Epithelial cell of prostate (primary cell): ENCODE results near the gene LMNB1.
"Not testable (repeated sequence)": the region's sequence is repeated elsewhere in the genome, so short reads cannot be mapped to it uniquely, and the experiment has no call there.

ENCODE experiments used
- DNase-seq: peaks from one replicate; pipeline ENCODE4 v3.0.0-alpha.2; 2011; ENCODE audit warnings: low read depth, low spot score
- H3K27ac ChIP-seq: fragments of 450-650 bp; 2 replicates; pipeline ENCODE4 v1.5.1; 2017; ENCODE audit warnings: mild to moderate bottlenecking

Gene LMNB1

DNA sequence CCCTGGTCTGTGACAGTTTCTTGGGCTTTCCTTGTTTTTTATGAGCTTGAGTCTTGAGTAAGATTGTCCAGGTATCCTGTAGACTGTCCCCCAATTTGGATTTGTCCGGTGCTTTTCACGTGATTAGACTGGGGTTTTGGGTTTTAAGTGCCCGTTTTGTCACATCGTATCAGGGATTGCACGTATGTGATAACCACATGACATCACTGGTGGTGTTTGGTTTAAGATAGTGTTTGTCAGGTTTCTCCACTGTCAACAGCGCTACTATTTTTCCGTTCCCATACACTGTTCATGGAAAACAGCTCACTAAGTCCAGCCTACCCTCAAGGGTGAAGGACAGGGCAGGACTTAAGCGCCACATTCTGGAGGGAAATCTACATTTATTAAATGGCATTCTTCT is 39.7 kb downstream of the LMNB1 start:
- H3K27ac ChIP-seq, result no peak overlapping the region
- no peak for DNase-seq

DNA sequence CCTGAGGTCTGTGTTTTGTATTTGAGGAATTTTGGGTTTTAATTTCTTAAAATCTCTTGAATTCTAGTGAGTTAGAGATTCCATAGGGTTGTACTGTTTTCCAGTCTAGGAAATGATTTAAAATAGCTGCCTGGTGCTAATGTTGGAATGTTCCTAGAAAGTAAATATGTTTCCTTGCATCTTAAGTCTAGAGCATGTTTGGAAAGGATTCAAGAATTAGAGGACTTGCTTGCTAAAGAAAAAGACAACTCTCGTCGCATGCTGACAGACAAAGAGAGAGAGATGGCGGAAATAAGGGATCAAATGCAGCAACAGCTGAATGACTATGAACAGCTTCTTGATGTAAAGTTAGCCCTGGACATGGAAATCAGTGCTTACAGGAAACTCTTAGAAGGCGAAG is 41.8 kb downstream of the LMNB1 start:
- DNase-seq, result no peak
- H3K27ac ChIP-seq, result no peak overlapping the region

DNA sequence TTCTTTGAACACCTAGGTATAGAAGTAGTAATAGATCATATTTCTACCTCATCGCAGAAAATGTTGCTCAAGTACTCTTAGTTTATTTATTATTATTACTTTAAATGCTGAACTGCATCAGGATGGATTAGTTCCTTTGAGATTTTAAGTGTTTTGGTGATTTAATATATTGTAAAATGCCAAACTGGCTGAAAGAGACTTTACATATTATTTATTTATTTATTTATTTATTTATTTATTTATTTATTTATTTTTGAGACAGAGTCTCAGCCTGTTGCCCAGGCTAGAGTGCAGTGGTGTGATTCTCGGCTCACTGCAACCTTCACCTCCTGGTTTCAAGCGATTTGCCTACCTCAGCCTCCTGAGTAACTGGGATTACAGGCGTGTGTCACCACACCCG is 42.3 kb downstream of the LMNB1 start:
- no peak overlapping the region for H3K27ac ChIP-seq
- DNase-seq, result no peak

DNA sequence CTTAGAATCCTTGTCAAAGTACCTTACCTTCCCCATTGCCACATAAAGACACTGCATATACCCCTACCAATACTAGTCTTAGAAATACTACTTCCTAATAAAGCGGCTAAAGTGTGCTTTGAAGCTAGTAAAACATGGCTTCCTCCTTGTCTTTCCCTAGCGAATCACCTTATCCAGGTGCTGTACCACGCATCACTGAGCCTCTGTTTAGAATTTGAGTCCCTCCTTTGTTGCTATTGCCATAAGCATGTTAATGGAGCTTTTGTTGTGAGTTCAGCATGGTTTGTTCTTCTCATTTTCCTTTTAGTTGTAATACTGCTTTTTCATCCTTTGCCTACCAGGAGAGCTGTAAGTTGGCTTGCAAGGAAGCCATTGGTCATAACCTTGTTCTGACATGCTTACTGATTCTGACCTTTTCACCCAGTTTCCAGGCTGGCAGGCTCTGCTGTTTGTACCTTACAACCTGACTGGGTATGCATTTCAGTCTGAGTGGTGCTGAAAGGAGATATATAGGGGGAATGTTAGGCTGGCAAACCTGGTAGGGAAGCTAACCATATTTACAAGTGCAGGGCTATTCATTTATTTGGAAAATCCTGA is 49.8 kb downstream of the LMNB1 start:
- H3K27ac ChIP-seq, result no peak overlapping the region
- DNase-seq, result no peak

DNA sequence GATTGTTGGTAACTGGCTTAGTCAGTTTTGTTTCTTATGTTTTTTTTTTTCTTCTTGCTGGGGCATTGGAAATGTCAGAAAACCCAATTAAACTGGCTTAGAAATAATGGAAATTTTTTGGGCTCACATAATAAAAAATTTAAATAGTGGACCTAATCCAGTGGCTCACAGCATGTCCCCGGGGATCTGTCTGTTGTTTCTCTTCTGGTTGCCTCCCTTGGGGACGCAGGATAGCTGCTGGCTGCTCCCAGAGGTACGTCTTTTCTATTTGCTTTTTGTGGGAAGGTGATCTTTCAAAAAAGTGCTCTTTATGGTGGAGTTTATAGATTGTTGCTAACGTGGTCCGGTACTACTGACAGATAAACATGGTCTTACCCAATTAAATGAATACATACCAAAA is 52.2 kb downstream of the LMNB1 start:
- H3K27ac ChIP-seq, result no peak overlapping the region
- no peak for DNase-seq

DNA sequence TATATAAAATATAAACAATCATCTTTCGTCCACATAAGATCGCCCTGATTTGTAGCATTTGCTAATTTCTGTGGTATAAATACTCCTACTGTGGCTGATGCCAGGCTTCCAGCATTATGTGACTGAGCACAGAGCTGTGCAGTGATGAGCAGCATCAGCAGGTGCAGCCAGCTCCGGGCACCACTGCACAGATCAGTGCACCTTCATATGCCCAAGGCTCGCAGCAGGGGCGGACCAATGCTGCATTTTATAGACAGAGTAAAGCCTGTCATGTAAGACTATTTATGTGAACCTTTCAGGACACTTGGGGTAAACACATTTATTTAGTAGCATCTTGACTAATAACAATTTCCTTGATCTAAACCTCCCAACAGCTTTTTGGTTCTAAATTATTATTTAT is 53.1 kb downstream of the LMNB1 start:
- no peak for DNase-seq
- no peak overlapping the region for H3K27ac ChIP-seq

DNA sequence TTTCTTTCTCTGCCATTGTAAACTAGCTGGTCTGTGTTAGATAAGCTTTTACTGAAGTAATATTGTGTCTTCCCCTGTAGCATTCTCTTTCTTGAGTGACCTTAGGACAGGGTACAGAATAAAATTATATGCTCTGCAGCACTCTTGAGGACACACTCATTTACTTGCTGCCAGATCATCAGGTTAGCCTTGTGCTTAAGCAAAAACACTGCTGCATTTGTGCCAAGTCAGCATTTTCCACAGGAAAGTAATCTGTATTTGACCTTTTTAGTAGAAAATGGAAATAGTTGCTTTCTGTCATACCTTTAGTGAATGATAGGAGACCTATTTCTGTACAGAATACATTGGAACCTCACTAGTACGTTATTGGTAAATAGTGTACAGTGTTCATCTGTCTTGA is 54.2 kb downstream of the LMNB1 start:
- no peak overlapping the region for H3K27ac ChIP-seq
- DNase-seq, result no peak

DNA sequence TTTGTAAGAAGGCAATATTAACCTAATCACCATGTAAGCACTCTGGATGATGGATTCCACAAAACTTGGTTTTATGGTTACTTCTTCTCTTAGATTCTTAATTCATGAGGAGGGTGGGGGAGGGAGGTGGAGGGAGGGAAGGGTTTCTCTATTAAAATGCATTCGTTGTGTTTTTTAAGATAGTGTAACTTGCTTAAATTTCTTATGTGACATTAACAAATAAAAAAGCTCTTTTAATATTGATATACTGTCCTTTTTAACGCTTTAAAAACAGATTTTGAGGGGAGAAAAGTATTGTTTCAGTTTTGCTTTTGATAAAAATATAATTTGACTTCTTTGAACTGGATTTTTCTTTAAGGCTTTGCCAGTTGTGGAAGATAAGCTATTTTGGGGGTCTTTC is 59.8 kb downstream of the LMNB1 start:
- no peak overlapping the region for H3K27ac ChIP-seq
- no peak for DNase-seq

DNA sequence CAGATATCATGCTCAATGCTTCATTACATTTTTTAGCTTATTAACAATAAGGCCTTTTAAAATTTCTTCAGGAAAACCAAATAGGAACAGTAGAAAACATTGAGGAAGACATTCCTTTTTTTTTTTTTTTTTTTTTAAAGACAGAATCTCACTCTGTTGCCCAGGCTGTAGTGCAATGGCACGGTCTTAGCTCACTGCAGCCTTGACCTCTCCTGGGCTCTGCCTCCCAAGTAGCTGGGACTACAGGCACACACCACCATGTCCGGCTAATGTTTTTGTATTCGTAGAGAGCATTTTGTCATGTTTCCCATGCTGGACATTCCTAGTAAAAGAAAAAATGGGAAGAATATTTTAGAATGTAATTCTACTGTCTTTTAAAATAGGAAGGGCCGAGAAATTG is 60.3 kb downstream of the LMNB1 start:
- no peak overlapping the region for H3K27ac ChIP-seq
- DNase-seq, result no peak

DNA sequence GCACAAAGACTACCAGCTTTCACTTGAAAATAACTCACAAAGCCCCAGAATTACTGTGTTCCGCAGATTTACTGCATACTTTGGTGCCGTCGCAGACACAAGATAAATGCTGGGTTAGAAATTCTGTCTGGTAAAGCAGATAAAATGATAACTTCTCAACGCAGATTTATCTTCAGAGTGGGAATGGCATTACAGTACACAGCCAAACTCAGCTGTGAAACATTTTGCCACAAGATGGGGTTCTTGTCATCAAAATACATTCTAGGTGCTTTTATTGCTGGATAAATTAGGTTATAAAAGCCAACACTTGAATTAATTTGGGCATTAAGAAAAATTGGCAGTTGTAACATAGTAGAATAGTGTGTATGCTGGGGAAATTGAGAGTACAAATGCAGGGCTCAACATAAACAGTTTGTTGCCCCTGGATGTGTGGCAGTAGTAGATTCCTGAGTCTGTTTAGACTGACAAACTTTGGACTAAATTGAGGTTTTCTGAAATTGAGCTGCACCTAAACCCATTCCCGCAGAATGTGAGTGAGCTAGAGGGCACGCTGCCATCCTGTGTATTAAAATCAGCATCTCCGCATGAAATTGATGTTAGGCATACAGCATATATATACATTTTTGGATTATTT is 61.1 kb downstream of the LMNB1 start:
- DNase-seq, result no peak

DNA sequence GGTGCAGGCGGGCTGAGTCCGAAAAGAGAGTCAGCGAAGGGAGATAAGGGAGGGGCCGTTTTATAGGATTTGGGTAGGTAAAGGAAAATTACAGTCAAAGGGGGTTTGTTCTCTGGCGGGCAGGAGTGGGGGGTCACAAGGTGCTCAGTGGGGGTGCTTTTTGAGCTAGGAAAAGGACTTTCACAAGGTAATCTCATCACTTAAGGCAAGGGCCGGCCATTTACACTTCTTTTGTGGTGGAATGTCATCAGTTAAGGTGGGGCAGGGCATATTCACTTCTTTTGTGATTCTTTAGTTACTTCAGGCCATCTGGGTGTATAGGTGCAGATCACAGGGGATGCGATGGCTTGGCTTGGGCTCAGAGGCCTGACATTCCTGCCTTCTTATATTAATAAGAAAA is 62.5 kb downstream of the LMNB1 start:
- DNase-seq, H3K27ac ChIP-seq: not testable (repeated sequence)

More for the DNA sequence above, 61.1 kb downstream of the LMNB1 start:
- H3K27ac ChIP-seq, result no peak overlapping the region

DNA sequence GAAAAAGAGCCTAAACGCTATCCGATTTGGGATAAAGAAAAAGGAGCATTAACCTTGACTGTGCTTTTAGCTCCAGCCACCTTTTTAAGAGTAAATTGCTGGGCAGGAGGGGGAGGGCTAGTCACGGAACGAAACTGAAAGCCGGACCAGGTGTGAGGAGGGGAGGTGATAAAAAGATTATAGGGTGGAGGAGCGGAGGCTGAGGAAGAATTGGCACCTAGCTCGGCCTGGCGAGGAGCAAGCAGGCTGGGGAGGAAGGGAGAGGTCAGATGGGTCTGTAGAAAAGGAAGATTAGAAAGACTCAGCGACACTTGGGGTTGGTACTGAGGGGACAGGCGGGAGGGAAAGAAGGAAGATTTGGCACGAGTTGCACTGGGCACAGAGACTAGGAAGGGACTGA is 66.4 kb downstream of the LMNB1 start:
- not testable (repeated sequence) for DNase-seq, H3K27ac ChIP-seq

DNA sequence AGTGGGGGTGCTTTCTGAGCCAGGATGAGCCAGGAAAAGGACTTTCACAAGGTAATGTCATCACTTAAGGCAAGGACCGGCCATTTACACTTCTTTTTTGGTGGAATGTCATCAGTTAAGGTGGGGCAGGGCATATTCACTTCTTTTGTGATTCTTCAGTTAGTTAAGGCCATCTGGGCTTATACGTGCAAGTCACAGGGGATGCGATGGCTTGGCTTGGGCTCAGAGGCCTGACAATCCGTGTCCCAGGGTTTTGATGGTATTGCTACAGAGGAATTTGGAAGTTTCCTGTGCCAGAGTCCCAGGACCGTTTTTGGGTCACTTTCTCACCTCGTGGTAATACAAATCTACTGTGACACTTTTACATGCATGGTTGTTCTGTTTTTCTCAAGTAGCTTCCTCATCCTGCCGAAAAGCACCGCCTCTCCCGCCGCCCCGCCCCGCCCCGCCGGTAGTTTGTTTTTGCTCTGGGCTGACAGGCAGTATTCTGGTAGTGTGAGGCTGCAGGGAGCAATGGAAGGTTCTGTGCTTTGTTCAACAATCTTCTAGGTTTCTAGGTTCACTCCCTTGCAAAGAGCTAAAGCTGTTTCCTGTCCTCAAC is 68.6 kb downstream of the LMNB1 start:
- not testable (repeated sequence) for H3K27ac ChIP-seq, DNase-seq

DNA sequence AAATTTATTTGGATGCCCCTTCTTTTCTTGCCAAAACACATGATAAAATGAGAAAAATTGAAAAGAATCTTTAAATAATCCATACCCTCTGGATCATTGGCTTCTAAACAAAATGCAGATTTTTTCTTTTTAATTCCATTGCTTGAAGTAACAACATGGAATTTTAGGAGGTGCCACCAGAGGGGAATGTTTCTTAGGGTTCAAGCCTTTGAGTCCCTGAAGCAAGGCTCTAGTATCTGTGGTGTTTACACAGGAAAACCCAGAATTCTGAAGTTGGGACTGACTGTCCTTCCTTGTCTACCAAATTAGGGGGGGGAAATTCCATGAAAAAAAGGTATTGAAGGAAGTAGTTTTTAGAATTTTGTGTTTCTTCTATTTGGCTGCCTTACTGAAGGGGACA is 69.4 kb downstream of the LMNB1 start:
- H3K27ac ChIP-seq, result no peak overlapping the region
- no peak for DNase-seq

DNA sequence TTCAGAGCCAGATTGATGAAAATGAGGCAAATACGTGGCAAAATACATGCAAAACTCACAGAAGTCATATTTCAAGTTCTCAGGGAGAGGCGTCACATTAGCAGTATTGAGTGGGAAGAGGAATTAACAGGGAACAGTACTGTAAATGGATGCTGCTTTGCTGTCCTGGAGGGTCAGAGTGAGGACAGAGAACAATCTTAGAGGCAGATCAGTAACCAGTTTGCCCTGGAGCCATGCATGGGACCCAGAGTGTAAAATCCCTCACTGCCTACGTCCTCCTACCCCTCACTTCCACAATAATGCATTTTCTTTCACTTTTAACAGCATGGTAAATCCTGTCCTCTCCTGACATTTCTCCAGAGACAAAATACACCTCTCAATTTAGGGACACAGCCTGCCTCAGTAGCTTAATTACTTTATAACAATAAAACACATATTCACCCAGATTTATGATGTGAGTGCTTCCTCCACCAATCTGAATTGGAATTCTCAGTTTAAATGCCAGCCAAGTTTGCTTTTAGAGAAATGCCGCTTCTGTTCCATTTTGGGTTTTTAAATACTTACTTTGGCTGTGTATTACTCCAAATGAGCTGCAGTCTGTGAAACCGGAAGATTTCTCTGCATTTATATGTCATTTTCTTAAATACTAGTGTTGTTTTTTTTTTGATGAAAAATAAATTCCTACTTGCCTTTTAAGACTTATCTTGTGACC is 70.0 kb downstream of the LMNB1 start:
- H3K27ac ChIP-seq, result no peak overlapping the region
- DNase-seq, result no peak

DNA sequence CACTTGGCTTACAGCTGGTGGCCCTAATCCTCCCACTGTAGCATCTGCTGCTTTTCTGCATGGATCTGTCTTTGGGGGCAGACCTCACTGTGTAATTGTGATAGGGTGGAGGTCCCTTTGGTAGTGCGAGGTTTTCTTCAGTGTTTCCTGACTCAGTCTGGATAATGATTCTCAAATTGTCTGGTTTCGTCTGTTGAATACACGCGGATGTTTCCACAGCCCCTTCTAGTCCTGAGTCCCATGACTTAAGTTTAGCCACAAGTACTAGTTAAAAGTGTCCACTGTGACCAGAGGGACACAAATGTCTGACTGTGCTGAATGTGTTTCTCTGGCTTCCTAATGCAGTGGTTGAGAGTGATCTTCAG is 70.5 kb downstream of the LMNB1 start:
- DNase-seq, result no peak
- no peak overlapping the region for H3K27ac ChIP-seq

DNA sequence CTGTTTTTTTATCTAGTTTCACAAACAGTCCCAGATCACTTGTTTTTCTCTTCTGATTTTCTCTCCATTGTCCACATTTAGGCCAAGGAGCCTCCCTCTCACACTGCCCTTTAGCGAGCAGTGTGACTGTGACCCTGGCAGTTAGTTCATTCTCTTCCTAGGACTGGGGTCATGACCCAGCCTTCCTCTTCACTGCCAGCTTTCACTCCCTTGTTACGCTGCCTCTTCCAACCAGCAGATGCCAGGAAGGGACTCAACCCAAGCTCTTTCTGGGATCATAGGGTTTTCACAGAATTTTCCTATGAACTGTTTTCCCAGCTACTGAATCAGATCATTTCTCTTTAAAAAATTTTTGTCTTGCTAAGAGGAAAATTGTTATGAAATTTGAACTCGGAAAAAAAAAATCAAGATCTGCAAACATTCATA is 70.9 kb downstream of the LMNB1 start:
- H3K27ac ChIP-seq, result no peak overlapping the region
- no peak for DNase-seq

DNA sequence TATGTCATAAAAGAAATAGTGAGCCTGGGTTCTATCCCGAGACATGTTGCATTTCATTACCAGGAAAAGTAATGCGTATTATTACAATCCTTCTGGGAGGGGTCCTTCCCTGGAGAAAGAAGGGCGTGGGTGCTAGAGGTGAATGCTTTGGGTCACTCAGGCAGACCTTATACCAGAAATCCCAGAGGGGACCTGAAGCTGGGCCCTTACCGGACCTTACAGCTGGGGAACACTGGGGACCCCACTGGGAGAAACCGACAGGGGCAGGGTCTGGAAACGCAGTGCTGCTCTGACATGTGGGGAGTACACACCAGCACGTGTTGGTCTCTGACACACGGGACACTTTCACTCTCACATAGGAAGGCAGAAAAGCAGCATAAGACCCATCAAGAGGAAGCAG is 71.3 kb downstream of the LMNB1 start:
- no peak for DNase-seq

DNA sequence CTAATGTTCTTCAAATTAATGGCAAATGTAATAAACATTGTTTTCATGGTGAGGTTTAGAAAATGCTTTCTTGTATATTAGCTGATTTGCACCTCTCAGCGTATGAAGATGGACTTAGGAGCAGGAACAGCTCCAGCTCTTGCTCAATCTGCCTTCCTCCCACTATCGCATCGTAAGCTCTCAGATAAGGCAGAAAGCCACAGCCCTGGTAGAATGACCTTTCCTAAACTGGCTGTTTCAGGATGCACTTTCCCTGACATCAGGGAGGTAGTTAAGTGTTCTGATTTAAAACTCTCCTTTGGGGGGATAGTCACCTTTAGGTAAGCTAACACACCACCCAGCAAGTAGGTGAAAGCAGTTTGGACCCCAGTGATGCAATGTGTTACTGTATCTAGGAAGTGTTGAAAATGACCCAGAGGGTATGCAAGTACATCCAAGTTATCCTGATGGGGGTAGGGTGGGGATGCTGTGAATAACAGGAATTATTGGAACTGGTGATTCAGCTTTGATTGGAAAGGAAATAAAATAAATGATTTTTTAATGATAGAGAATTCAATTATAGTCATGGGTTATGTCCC is 72.3 kb downstream of the LMNB1 start:
- DNase-seq, result no peak
- no peak overlapping the region for H3K27ac ChIP-seq

More for the DNA sequence above, 71.3 kb downstream of the LMNB1 start:
- H3K27ac ChIP-seq, result no peak overlapping the region

DNA sequence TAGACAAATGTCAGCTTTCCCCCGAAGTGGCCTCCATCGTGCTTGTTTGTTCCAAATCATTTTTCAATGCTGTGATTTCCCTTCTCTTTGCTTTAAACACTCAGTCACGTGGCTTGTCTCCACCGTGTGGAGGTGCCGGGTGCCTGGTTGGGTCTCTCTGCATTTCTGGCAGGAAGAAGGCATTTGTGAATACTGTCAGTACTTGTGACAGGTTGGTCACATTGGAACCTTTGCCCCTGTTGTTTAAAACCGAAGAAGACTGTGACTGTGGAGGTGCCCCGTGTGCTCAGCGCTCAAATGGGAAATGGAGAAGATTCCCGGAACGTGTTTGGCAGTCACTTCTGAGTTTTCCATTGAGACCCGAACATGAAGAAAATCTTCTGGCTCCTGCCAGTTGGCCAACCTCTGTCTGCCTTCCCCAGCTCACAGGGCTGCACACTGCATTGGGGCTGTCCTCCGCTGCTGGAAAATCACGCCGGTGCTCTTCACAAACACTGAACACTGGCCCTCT is 74.6 kb downstream of the LMNB1 start:
- no peak overlapping the region for H3K27ac ChIP-seq
- DNase-seq, result no peak

DNA sequence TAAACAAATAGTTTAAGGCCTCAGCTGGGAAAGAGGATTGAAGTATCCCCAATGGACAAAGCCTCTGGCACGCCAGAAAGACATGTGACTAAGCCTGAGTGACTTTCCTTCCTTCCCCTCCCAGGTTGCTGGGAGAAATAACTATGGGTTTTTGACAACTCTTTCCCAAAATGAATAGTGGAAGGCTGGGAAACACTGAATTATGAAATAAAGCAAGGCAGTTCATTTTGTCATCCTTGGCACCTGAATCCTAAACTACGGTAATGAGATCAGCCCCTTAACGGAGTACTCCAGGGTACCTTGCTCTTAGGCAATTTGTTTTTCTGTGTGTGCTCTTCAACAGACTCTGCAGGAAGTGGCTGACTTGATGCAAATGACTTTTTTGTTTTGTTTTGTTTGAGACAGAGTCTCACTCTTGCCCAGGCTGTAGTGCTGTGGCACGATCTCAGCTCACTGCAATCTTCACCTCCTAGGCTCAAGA is 75.2 kb downstream of the LMNB1 start:
- no peak for DNase-seq
- no peak overlapping the region for H3K27ac ChIP-seq
